Parathyroid adenoma (tissue), 2 donors: ENCODE data around the gene VIT.

Experiments
- H2AFZ ChIP-seq: fragments of 300-600 bp; sonication (generic); one replicate; pipeline ENCODE4 v1.7.0; 2017; ENCODE audit warnings: antibody characterized with exemption, mild to moderate bottlenecking
- H3K27ac ChIP-seq: fragments of 300-600 bp; sonication (generic); one replicate; pipeline ENCODE4 v1.7.0; 2017
- H3K27me3 ChIP-seq: fragments of 300-600 bp; sonication (generic); one replicate; pipeline ENCODE4 v1.7.0; 2017; ENCODE audit warnings: low read length; ENCODE audit not compliant: control insufficient read depth, insufficient read depth
- H3K36me3 ChIP-seq: fragments of 300-600 bp; sonication (generic); one replicate; pipeline ENCODE4 v1.7.0; 2017; ENCODE audit warnings: low read length; ENCODE audit not compliant: control insufficient read depth, insufficient read depth
- H3K4me1 ChIP-seq: fragments of 300-600 bp; sonication (generic); one replicate; pipeline ENCODE4 v1.7.0; 2017; ENCODE audit warnings: control low read depth
- H3K4me2 ChIP-seq: fragments of 300-600 bp; sonication (generic); one replicate; pipeline ENCODE4 v1.7.0; 2017; ENCODE audit warnings: low read length
- H3K4me3 ChIP-seq: fragments of 300-600 bp; sonication (generic); one replicate; pipeline ENCODE4 v1.7.0; 2017; ENCODE audit warnings: low read depth, low read length
- H3K79me2 ChIP-seq: fragments of 300-600 bp; sonication (generic); one replicate; pipeline ENCODE4 v1.7.0; 2017; ENCODE audit warnings: control low read depth
- H3K9ac ChIP-seq: fragments of 300-600 bp; sonication (generic); one replicate; pipeline ENCODE4 v1.7.0; 2017; ENCODE audit warnings: mild to moderate bottlenecking
- H3K9me3 ChIP-seq: fragments of 300-600 bp; sonication (generic); one replicate; pipeline ENCODE4 v1.7.0; 2017; ENCODE audit warnings: low read length; ENCODE audit not compliant: control insufficient read depth
- CTCF ChIP-seq: fragments of 300-600 bp; sonication (generic); IDR thresholded peaks from one replicate; pipeline ENCODE4 v1.7.0; 2017; ENCODE audit warnings: antibody characterized with exemption, mild to moderate bottlenecking
- donor health status: primary hyperparathyroidism.

The VIT gene

DNA sequence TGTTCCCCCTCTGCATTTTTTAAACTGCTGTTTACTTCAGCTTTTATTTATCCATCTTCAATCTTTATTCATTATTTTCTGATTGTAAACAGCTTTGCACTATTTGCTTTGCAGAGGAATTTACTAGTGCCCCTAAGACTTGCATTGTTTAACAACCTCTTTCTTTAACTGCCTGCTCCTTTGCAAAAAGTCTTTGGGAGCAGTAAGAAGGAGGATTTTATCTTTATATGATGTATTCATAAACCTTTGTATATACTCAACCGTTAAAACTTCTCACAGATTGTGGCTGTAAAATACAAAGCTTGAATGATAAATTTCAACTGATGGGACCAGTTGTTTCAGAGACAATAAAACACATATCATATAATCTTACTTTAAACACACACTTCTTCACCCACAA is 20.1 kb upstream of the VIT start:
- no peak overlapping the region for H3K4me3 ChIP-seq
- H3K4me2 ChIP-seq = no peak overlapping the region
- no peak overlapping the region for H2AFZ ChIP-seq

GRCh38 chr2:36677386-36677785 is 19.1 kb upstream of the VIT start:
- H3K79me2 ChIP-seq = no peaks in the 10 kb centered on the region
- no peaks in the 10 kb centered on the region for H3K9me3 ChIP-seq
- no peak for TF ChIP-seq CTCF
- H3K9ac ChIP-seq = no peak overlapping the region
- no peak overlapping the region for H3K4me3 ChIP-seq
- H3K4me1 ChIP-seq = no peaks in the 10 kb centered on the region
- no peak overlapping the region for H3K27ac ChIP-seq
- no peak overlapping the region for H3K4me2 ChIP-seq
- no peak overlapping the region for H2AFZ ChIP-seq
- H3K27me3 ChIP-seq = no peaks in the 10 kb centered on the region
- no peaks in the 10 kb centered on the region for H3K36me3 ChIP-seq

More for the DNA sequence above, 20.1 kb upstream of the VIT start:
- Histone ChIP-seq H3K27me3 (no peaks in the 10 kb centered on the region), H3K9ac (no peak overlapping the region), H3K9me3 (no peaks in the 10 kb centered on the region), H3K4me1 (no peaks in the 10 kb centered on the region), H3K27ac (no peak overlapping the region), H3K79me2 (no peaks in the 10 kb centered on the region), H3K36me3 (no peaks in the 10 kb centered on the region)
- no peak for TF ChIP-seq CTCF

DNA sequence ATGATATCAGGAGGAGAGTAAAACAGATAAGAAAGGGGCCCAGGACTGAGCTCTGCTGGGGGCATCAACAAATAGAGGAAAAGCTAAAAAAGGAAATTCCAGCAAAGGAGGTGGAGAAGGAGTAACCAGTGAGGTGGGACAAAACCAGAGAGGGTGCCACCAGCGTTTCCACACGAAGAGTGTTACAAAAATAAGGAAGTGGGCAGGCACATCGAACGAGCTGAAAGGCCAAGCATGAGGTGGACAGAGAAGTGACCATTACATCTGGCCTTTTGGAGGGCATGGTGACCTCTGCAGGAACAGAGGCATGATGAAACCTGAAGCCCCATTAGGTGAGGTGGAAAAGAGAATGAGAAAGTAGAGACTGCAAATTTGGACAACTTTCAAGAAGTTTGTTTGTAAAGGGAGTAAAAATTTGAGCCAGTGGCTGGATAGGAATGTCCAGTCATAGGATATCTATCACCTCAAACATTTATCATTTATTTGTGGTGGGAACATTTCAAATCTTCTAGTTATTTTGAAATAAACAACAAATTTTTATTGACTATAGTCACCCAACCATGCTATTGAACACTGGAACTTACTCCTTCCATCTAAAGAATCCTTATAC is 18.4 kb upstream of the VIT start:
- Histone ChIP-seq H3K79me2 (no peaks in the 10 kb centered on the region), H3K4me1 (no peaks in the 10 kb centered on the region), H3K4me3 (no peak overlapping the region), H3K36me3 (no peaks in the 10 kb centered on the region), H3K9me3 (no peaks in the 10 kb centered on the region), H3K27me3 (no peaks in the 10 kb centered on the region), H3K4me2 (no peak overlapping the region), H2AFZ (no peak overlapping the region), H3K27ac (no peak overlapping the region), H3K9ac (no peak overlapping the region)
- TF ChIP-seq CTCF = no peak

- H3K27me3 ChIP-seq = no peaks in the 10 kb centered on the region
- no peak overlapping the region for H2AFZ ChIP-seq
- no peak for TF ChIP-seq CTCF
- no peaks in the 10 kb centered on the region for H3K36me3 ChIP-seq
- H3K9me3 ChIP-seq = no peaks in the 10 kb centered on the region
- H3K9ac ChIP-seq = no peak overlapping the region
- no peaks in the 10 kb centered on the region for H3K79me2 ChIP-seq
- no peak overlapping the region for H3K4me2 ChIP-seq
- no peak overlapping the region for H3K27ac ChIP-seq
- H3K4me1 ChIP-seq = no peaks in the 10 kb centered on the region
- H3K4me3 ChIP-seq = no peak overlapping the region
These were observed 17.7 kb upstream of the VIT start for GRCh38 chr2:36678856-36679255.

- no peak for TF ChIP-seq CTCF
- Histone ChIP-seq H2AFZ (no peak overlapping the region), H3K79me2 (no peaks in the 10 kb centered on the region), H3K4me2 (no peak overlapping the region), H3K9ac (no peak overlapping the region), H3K27ac (no peak overlapping the region), H3K27me3 (no peaks in the 10 kb centered on the region), H3K4me3 (no peak overlapping the region), H3K36me3 (no peaks in the 10 kb centered on the region), H3K9me3 (no peaks in the 10 kb centered on the region), H3K4me1 (no peaks in the 10 kb centered on the region)
These were observed 16.5 kb upstream of the VIT start for GRCh38 chr2:36680012-36680411.
